Choroid plexus epithelial cell (primary cell): ENCODE measurements around the gene CACNB4.

ENCODE experiments used
- DNase-seq: peaks from one replicate; pipeline ENCODE4 v3.0.0-alpha.2; 2010; ENCODE audit warnings: low read depth
- H3K4me3 ChIP-seq: 2 replicates; pipeline ENCODE4 v1.5.1; 2011; ENCODE audit warnings: low read depth, mild to moderate bottlenecking, control low read depth, low read length, moderate library complexity
- TF ChIP-seq, protein P1 (sequence below): conservative IDR thresholded peaks from 2 replicates; pipeline ENCODE4 v1.5.1; 2011; ENCODE audit warnings: low read depth, mild to moderate bottlenecking, control low read depth, inconsistent platforms, low read length, moderate library complexity

CACNB4 gene

DNA sequence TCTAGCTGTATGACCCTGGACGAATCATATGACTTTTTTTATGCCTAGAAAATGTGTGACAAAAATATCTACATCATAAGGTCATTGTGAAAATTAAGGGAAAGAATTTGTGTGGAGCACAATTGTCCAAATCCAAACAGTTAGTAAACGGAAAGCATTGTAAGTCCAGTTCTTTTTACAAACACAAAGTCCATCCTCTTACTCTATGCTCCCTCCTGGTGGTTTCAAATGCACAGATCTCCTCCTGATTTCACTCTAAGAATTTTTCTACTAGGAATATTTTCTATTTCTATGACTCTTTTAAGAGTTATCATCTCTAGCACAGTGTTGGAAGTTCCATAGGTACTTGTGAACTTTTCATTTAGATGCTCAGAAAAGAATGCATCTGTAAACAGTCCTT, 145.4 kb downstream of the CACNB4 start:
- TF ChIP-seq, protein P1, sequence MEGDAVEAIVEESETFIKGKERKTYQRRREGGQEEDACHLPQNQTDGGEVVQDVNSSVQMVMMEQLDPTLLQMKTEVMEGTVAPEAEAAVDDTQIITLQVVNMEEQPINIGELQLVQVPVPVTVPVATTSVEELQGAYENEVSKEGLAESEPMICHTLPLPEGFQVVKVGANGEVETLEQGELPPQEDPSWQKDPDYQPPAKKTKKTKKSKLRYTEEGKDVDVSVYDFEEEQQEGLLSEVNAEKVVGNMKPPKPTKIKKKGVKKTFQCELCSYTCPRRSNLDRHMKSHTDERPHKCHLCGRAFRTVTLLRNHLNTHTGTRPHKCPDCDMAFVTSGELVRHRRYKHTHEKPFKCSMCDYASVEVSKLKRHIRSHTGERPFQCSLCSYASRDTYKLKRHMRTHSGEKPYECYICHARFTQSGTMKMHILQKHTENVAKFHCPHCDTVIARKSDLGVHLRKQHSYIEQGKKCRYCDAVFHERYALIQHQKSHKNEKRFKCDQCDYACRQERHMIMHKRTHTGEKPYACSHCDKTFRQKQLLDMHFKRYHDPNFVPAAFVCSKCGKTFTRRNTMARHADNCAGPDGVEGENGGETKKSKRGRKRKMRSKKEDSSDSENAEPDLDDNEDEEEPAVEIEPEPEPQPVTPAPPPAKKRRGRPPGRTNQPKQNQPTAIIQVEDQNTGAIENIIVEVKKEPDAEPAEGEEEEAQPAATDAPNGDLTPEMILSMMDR = no peak
- DNase-seq = peak; percentile 6
- no peak overlapping the region for H3K4me3 ChIP-seq

DNA sequence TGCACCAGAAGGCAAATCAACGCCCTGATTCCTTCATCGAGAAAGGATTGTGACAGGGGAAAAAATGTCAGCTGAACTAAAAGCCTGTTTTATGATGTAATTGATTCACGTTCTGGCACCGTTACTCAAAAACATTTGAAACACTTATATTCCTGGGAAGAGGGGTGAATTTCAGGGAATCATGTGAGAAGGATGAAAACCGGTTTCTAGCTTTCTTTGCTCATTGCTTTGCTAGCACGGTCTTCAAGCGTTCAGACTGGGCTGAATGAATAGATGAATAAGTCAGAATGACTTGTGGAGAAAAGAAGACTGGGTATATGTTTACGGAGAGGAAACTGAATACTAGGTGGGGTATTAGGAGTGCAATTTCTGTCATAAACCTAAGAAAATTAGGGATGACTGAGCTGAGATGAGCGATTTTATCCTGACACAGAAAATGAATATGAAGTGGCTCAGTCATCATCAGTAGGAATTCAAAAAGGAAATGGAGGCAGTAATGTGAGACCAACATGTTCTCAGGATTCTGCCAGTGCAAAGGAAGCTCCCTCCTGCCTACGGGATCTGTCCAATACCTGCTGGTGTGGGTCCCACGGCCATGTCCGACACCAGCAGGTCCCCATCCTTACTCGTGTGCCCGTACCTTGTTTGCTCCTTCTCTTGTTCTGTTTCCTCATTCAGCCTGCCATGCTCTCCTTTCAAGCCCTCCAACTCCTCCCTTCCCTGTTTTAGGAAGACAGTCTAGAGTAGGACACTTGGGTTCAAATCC, 146.0 kb downstream of the CACNB4 start:
- TF ChIP-seq, protein P1 = no peak
- no peak for DNase-seq
- no peak overlapping the region for H3K4me3 ChIP-seq

DNA sequence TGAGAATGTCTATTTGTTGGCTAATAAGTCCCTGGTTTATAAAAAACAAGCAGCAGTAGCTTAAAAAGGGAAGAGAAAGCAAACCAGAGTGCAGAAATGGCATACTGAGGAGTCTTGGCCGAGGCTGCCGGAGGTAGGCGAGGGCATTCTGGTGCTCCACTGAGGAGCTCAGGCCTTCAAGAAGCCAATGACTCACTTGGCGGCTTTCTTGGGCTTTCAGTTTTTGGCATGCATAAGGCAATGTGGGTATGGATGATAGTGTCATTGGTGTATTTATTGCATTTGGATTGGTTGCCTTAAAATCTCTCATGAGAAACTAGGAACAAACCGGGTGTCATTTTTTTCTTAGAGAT, 151.1 kb downstream of the CACNB4 start:
- H3K4me3 ChIP-seq = no peak overlapping the region
- TF ChIP-seq, protein P1 = no peak
- DNase-seq = peak; percentile 2

GRCh38 chr2:151946899-151947812, 151.7 kb downstream of the CACNB4 start:
- H3K4me3 ChIP-seq = no peak overlapping the region
- DNase-seq = peak; percentile 39
- TF ChIP-seq, protein P1 = peak; percentile 63

GRCh38 chr2:151946250-151946884, 152.5 kb downstream of the CACNB4 start:
- DNase-seq = no peak
- TF ChIP-seq, protein P1 = no peak
- no peak overlapping the region for H3K4me3 ChIP-seq

DNA sequence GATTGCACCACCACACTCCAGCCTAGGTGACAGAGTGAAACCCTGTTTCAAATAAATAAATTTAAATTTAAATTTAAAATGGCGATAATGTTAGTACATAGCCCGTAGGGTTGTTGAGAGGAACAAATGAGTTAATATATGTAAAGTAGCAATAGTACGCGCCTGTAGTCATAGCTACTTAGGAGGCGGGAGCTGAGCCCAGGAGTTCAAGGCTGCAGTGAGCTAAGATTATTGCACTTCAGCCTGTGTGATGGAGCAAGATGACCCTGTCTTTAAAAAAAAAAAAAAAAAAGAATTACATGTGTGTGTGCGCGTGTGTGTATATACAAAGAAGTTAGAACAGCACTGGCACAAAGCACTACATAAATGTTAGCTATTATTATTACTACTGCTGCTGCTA, 153.2 kb downstream of the CACNB4 start:
- no peak overlapping the region for H3K4me3 ChIP-seq
- DNase-seq = no peak
- TF ChIP-seq, protein P1 = no peak
